Hematopoietic multipotent progenitor cell treated with erythropoietin and hydrocortisone succinate and interleukin-3 and kit ligand, for 8 days (in vitro differentiated cells): ENCODE data around the gene KRT38.

Experiments used
- DNase-seq: peaks from one replicate; pipeline ENCODE4 v3.0.0-alpha.2; 2015

The KRT38 gene

GRCh38 chr17:41440531-41441033 is at the start of gene KRT38:
Gene KRT38 (minus strand): TSS chr17:41440983. CDS start chr17:41440921, 62 bp downstream.
- DNase-seq: no peak

GRCh38 chr17:41489531-41489930 is 48.7 kb upstream of the KRT38 start, which contains the start of gene KRT36:
Gene KRT36 (minus strand): TSS chr17:41489910. CDS start chr17:41489864, 46 bp downstream.
- no peak for DNase-seq

GRCh38 chr17:41486809-41487530 is 46.2 kb upstream of the KRT38 start:
- DNase-seq: peak; percentile 53

GRCh38 chr17:41486316-41486715 is 45.5 kb upstream of the KRT38 start:
- no peak for DNase-seq

DNA sequence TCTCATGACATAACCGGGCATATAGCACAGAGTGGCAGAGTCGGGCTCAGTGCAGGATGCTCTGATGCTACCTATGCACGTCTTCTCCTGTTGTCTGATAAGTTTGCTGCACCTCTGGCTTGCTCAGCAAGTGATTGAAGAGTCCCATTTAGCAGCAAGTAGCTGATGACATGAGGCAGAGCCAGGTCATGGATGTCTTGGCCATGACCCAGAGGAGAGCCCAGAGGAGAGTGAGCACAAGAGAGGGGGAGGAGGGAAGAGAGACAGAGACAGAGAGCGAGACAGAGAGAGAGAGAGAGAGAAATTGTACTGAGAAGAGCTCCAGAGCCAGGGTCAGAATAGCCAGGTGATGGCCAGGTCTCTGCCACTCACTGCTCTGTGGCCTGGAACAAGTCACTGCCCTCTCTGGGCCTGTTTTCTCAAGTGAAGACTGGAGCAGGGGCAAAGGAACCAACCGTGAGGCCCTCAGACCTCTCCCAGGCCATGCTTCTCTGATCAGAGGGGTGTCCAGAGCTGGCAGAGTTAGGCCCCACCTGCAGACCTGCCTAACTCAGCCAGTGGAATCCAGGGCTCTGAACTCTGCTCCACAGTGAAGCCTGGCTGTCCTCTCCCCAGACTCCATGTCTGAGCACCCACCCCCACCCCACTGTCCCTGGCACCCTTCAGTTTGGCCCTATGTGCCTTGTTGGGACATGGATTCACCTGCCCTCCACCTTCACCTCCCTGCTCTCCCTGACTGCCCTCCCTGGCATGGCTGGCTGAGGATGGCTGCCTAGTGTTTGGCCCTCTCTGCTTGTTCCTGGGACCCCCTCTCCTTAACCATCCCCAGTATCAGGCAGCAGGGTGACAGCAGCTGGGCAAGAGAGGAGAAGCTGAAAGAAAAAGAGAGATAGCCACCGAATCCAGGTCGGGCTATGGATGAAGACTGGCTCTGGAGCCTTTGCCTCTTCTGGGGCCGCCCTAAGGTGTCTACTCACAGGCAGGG is 44.4 kb upstream of the KRT38 start:
- no peak for DNase-seq

- DNase-seq: peak; percentile 47
These were observed 43.4 kb upstream of the KRT38 start for GRCh38 chr17:41483991-41484826.

DNA sequence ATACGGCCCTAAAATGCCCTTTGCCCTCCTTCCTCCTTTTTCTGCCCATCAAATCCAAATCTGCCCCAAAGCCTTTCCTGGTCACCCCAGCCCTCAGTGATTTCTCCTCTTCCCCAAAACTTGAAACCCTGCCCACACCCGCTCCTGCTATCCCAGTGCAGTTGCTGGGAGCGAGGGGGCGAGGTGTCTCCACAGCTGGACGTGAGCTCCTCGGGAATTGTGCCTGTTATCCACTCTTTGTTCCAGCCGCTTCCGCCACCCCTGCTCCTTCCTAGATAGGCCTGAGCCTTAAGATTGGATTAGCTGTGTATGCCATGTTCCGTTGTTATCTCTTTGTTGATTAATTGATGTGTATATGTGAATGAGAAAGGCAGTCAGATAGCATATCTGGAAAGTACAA is 42.7 kb upstream of the KRT38 start:
- no peak for DNase-seq

GRCh38 chr17:41481036-41481435 is 40.3 kb upstream of the KRT38 start, which contains the start of gene KRT35:
Gene KRT35 (minus strand): TSS chr17:41481151. CDS start chr17:41481097, 54 bp downstream.
- no peak for DNase-seq

DNA sequence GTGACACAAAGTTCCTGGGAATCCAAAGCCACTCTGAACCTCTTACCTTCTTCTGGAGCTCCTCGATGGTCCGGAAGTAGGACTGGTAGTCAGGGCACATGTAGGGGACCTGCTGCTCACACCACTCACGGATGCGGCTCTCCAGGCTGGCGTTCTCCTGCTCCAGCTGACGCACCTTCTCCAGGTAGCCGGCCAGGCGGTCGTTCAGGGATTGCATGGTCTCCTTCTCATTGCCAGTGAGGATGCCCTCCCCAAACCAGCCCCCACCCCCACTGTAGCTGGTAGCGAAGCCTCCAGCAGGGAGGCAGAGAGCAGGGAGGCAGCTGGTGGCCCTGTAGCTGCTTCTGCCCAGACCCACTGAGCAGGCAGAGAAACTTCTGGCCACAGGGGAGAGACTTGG is 39.8 kb upstream of the KRT38 start:
- DNase-seq: no peak

GRCh38 chr17:41480136-41480535 is 39.4 kb upstream of the KRT38 start:
- DNase-seq: no peak

- no peak for DNase-seq
These were observed 37.5 kb upstream of the KRT38 start for GRCh38 chr17:41478237-41478636.

- DNase-seq: no peak
These were observed 36.4 kb upstream of the KRT38 start for GRCh38 chr17:41476866-41477815.

- DNase-seq: no peak
These were observed 34.6 kb upstream of the KRT38 start for GRCh38 chr17:41475421-41475820.

GRCh38 chr17:41474863-41475262 is 34.1 kb upstream of the KRT38 start:
- no peak for DNase-seq

- DNase-seq: no peak
These were observed 27.6 kb upstream of the KRT38 start for GRCh38 chr17:41468346-41468745.

- no peak for DNase-seq
These were observed 26.8 kb upstream of the KRT38 start for GRCh38 chr17:41467561-41467960.

- no peak for DNase-seq
These were observed 26.2 kb upstream of the KRT38 start, which contains the start of gene KRT32 for GRCh38 chr17:41466988-41467387. Gene KRT32 (minus strand): TSS chr17:41467386. CDS start chr17:41467325, 61 bp downstream.

- no peak for DNase-seq
These were observed 23.9 kb upstream of the KRT38 start for GRCh38 chr17:41464682-41465081.

GRCh38 chr17:41464173-41464572 is 23.4 kb upstream of the KRT38 start:
- DNase-seq: no peak

GRCh38 chr17:41463746-41464145 is 23.0 kb upstream of the KRT38 start:
- no peak for DNase-seq

- DNase-seq: no peak
These were observed 21.9 kb upstream of the KRT38 start for GRCh38 chr17:41462705-41463104.
